MM.1S (cell line): ENCODE results near the gene RASL11B.

ENCODE experiments used
- CTCF ChIP-seq: fragments of 300-600 bp; sonication (generic); IDR thresholded peaks from 2 replicates; pipeline ENCODE4 v1.5.1; 2016; ENCODE audit warnings: antibody characterized with exemption, low read length, mixed read lengths
- EZH2phosphoT487 ChIP-seq: fragments of 300-600 bp; sonication (generic); IDR thresholded peaks from 2 replicates; pipeline ENCODE4 v1.6.1; 2018; ENCODE audit warnings: antibody characterized with exemption, low read length

GRCh38 chr4:52844596-52844995, 17.5 kb upstream of the RASL11B start:
- TF ChIP-seq CTCF (no peak), EZH2phosphoT487 (no peak)
